ENCODE data around the gene MBTD1.
A peak's percentile ranks its signal among the peaks of the same experiment; 100 is the strongest.

MBTD1 gene

GRCh38 chr17:51147650-51148049 is 112.2 kb downstream of the MBTD1 start:
- no peak for DNase-seq (ENCODE audit: low read depth, low spot score)

DNA sequence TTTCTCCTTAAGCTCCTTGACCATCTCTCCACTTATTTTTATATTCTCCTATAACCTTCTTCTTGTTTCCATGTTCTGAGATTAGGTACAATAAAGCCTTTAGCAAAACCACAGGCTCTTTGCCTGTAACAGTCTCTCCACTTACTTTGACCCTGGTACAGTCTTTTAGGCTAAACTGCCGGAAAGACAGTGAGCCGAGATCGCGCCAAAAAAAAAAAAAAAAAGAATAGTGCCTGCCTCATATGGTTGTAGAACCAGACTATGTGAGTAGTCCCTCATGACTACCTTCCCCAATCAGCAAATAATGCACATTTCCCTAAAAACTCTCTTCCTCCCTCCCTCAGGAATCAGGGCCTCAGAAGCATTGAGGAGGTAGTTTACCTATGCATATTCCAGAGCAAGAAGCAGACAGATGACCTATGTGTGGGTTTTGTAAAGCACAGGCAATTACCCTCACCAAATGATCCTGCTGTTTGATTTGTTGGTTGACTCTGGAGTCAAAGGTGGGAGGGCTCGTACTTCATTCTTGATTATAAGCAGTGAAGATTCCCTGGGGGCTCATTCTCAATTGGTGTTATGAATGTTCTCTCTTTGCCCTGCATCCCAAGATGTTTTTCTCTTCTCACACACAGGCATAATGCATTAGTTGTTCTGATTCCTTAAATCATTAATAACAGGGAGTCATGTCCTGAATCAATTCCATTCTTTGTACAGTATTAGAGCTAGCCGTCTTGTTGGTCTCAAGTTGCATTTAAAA is 115.4 kb downstream of the MBTD1 start:
- DNase-seq (ENCODE audit: low read depth, low spot score), result peak; percentile 28

DNA sequence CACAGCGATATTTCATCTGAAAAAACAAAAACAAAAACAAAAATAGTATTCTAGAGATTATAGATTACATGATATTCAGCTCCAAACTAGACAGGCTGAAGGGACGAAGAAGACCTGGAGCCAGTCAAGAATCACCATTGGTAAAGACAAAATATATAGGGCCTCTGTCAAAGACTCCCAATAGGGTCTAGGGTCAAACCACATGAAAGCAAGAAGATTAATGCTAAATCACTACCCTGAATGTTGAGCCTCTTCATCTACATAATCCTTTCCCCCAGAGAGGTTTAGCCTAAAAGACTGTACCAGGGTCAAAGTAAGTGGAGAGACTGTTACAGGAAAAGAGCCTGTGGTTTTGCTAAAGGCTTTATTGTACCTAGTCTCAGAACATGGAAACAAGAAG is 117.3 kb downstream of the MBTD1 start:
- no peak for DNase-seq (ENCODE audit: low read depth, low spot score)

DNA sequence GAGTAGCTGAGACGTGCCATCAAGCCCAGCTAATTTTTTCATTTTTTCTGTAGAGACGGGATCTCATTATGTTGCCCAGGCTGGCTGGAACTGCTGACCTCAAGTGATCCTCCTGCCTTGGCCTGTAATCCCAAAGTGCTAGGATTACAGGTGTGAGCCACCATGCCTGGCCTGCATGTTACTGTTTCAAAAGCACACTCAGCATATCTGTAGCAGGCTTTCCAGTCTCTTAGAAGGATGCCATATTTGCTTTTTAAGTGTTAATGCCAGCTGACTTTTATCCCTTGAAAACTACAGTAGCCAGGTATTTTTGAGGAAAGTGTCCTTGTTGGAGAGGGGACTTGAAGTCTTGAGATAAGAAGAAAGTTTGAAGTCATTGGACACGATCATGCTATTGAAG is 123.9 kb downstream of the MBTD1 start:
- no peak for DNase-seq (ENCODE audit: low read depth, low spot score)

- no peak for DNase-seq (ENCODE audit: low read depth, low spot score)
These were observed 126.5 kb downstream of the MBTD1 start for GRCh38 chr17:51133365-51133764.

- DNase-seq (ENCODE audit: low read depth, low spot score), result no peak
These were observed 126.9 kb downstream of the MBTD1 start for GRCh38 chr17:51132964-51133319.

DNA sequence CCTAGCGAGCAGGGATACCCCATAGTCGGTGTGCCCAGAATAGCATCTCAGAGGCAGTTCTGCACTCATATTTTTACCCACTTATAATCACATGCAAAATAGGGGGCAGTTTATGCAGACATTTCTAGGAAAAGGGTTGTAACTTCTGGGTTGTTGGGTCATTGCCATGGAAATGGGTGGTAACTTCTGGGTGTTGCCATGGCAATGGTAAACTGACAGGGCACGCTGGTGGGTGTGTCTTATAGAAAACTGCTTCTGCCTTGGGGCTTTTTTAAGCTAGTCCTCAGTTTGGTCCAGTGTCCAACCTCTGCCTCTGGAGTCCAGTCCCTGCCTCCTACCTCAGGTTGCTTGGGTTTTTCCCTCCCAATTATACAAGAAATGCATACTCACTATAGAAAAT is 131.8 kb downstream of the MBTD1 start:
- peak; percentile 22 for DNase-seq (ENCODE audit: low read depth, low spot score)

Data from ELF-1 (cell line).